GM12873 (cell line): ENCODE measurements around the gene RYR2.

ENCODE experiments used
- CTCF ChIP-seq: IDR thresholded peaks from 2 replicates; pipeline ENCODE4 v1.5.1; 2012; ENCODE audit warnings: low read depth, mild to moderate bottlenecking, moderate library complexity, low read length, control low read depth; ENCODE audit not compliant: insufficient read depth; ENCODE audit errors: missing control alignments

RYR2 gene

GRCh38 chr1:237503292-237503691, 461.3 kb downstream of the RYR2 start:
- no peak for TF ChIP-seq CTCF

DNA sequence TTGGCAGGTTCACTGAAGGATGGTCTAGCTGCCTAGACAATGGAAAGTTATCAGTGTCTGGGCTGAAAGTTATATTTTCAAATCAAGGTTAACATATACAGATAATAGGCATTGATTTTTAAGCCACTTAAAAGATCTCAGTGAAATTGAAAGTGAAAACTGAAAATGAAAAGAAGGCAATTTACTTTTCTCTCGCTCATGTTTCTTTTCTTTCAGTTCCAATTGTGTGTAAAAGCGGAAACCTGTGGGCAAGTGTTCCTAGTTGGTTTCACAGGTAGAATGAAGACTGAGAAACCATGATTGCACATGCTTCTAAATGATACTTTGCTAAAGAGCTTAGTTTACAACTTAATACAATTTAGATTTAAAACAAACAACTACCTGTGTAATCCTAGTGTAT, 465.0 kb downstream of the RYR2 start:
- no peak for TF ChIP-seq CTCF

- TF ChIP-seq CTCF, result no peak
Observed at GRCh38 chr1:237509748-237510147, 467.8 kb downstream of the RYR2 start.

DNA sequence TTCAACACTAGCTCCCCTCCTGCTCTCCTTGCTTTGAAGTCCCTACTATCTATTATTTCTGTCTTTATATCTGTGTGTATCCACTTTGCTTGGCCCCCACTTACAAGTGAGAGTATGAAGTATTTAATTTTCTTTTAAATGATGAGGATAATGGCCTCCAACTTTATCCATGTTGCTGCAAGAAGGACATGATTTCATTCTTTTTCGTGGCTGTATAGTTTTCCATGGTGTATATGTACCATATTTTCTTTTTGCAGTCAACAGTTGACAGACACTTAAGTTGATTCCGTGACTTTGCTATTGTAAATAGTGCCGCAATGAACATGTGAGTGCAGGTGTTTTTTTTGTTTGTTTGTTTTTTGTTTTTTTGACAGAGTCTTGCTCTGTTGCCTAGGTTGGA, 483.1 kb downstream of the RYR2 start:
- no peak for TF ChIP-seq CTCF

GRCh38 chr1:237527761-237528160, 485.8 kb downstream of the RYR2 start:
- no peak for TF ChIP-seq CTCF

- TF ChIP-seq CTCF, result no peak
Observed at GRCh38 chr1:237528545-237528944, 486.6 kb downstream of the RYR2 start.

DNA sequence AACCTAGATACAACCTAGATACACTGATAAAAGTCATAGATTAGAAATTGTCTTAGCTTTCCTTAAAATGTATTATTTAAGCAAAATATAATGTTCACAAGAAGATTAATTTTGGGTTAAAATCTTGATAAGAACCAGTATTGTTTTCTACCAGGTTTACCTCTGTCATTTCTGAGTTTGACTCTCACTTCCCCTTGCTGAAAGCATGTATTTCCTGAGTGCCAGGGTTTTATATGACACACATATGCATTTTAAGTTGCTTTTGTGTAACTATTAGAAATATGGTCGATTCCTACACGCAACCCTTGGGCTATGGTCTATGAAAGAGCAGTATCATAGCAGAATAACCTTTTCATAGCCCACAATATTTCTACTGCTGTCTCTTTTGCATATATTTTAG, 497.1 kb downstream of the RYR2 start:
- TF ChIP-seq CTCF, result no peak
